HUES48 (cell line): ENCODE data around the gene PTPRF.

Source experiments
- H3K27ac ChIP-seq: one replicate; pipeline ENCODE4 v1.7.0; 2013; ENCODE audit warnings: low read depth, low read length, inconsistent platforms
- H3K27me3 ChIP-seq: 2 replicates; pipeline ENCODE4 v1.6.1; 2013; ENCODE audit warnings: mild to moderate bottlenecking, low read length; ENCODE audit not compliant: control insufficient read depth, insufficient read depth
- H3K36me3 ChIP-seq: 2 replicates; pipeline ENCODE4 v1.6.1; 2013; ENCODE audit warnings: low read length; ENCODE audit not compliant: control insufficient read depth, insufficient read depth
- H3K4me1 ChIP-seq: 2 replicates; pipeline ENCODE4 v1.6.1; 2013; ENCODE audit warnings: mild to moderate bottlenecking, low read length; ENCODE audit not compliant: control insufficient read depth, insufficient read depth
- H3K4me3 ChIP-seq: 2 replicates; pipeline ENCODE4 v1.5.1; 2013; ENCODE audit warnings: mild to moderate bottlenecking, low read depth, low read length
- H3K9ac ChIP-seq: 2 replicates; pipeline ENCODE4 v1.6.1; 2013; ENCODE audit warnings: mild to moderate bottlenecking, low read depth, low read length, moderate library complexity
- H3K9me3 ChIP-seq: 2 replicates; pipeline ENCODE4 v1.6.1; 2013; ENCODE audit warnings: low read length; ENCODE audit not compliant: control insufficient read depth, insufficient read depth

Gene PTPRF

GRCh38 chr1:43570715-43571114 lies 40.0 kb downstream of the PTPRF start:
- no peaks in the 10 kb centered on the region for H3K9me3 ChIP-seq
- H3K27me3 ChIP-seq: no peaks in the 10 kb centered on the region
- no peak overlapping the region for H3K4me3 ChIP-seq
- peaks cover 53% of the 10 kb centered on the region for H3K36me3 ChIP-seq
- H3K9ac ChIP-seq: no peak overlapping the region
- no peak overlapping the region for H3K27ac ChIP-seq
- H3K4me1 ChIP-seq: no peaks in the 10 kb centered on the region; the same call in 1 of the 2 replicates

GRCh38 chr1:43572084-43572483 lies 41.4 kb downstream of the PTPRF start:
- Histone ChIP-seq H3K27me3 (no peaks in the 10 kb centered on the region), H3K4me3 (no peak overlapping the region), H3K27ac (no peak overlapping the region), H3K4me1 (no peaks in the 10 kb centered on the region; the same call in 1 of the 2 replicates), H3K9ac (no peak overlapping the region), H3K36me3 (peaks cover 62% of the 10 kb centered on the region), H3K9me3 (no peaks in the 10 kb centered on the region)

GRCh38 chr1:43572538-43572937 lies 41.9 kb downstream of the PTPRF start:
- no peaks in the 10 kb centered on the region for H3K9me3 ChIP-seq
- H3K4me1 ChIP-seq: no peaks in the 10 kb centered on the region; the same call in 1 of the 2 replicates
- no peak overlapping the region for H3K4me3 ChIP-seq
- no peak overlapping the region for H3K9ac ChIP-seq
- no peaks in the 10 kb centered on the region for H3K27me3 ChIP-seq
- H3K36me3 ChIP-seq: peaks cover 65% of the 10 kb centered on the region
- no peak overlapping the region for H3K27ac ChIP-seq

- H3K27ac ChIP-seq: no peak overlapping the region
- peaks cover 65% of the 10 kb centered on the region for H3K36me3 ChIP-seq
- H3K9ac ChIP-seq: no peak overlapping the region
- no peaks in the 10 kb centered on the region for H3K27me3 ChIP-seq
- H3K9me3 ChIP-seq: no peaks in the 10 kb centered on the region
- H3K4me1 ChIP-seq: no peaks in the 10 kb centered on the region; the same call in 1 of the 2 replicates
- H3K4me3 ChIP-seq: no peak overlapping the region
Observed at GRCh38 chr1:43573066-43573800, 42.5 kb downstream of the PTPRF start.

- peaks cover 73% of the 10 kb centered on the region for H3K36me3 ChIP-seq
- no peak overlapping the region for H3K9ac ChIP-seq
- H3K27me3 ChIP-seq: no peaks in the 10 kb centered on the region
- no peak overlapping the region for H3K4me3 ChIP-seq
- no peaks in the 10 kb centered on the region for H3K9me3 ChIP-seq
- H3K4me1 ChIP-seq: no peaks in the 10 kb centered on the region; the same call in 1 of the 2 replicates
- no peak overlapping the region for H3K27ac ChIP-seq
Observed at GRCh38 chr1:43576521-43576920, 45.8 kb downstream of the PTPRF start.

- no peaks in the 10 kb centered on the region for H3K9me3 ChIP-seq
Observed at GRCh38 chr1:43577655-43578542, 47.2 kb downstream of the PTPRF start.

GRCh38 chr1:43580039-43580438 lies 49.4 kb downstream of the PTPRF start:
- H3K36me3 ChIP-seq: peaks cover 69% of the 10 kb centered on the region
- no peak overlapping the region for H3K4me3 ChIP-seq
- no peaks in the 10 kb centered on the region for H3K9me3 ChIP-seq
- H3K27ac ChIP-seq: no peak overlapping the region
- no peak overlapping the region for H3K9ac ChIP-seq
- H3K27me3 ChIP-seq: no peaks in the 10 kb centered on the region
- no peaks in the 10 kb centered on the region; the same call in 1 of the 2 replicates for H3K4me1 ChIP-seq

More at GRCh38 chr1:43577655-43578542, 47.2 kb downstream of the PTPRF start:
- H3K9ac ChIP-seq: no peak overlapping the region
- no peak overlapping the region for H3K27ac ChIP-seq
- peaks cover 70% of the 10 kb centered on the region for H3K36me3 ChIP-seq
- H3K27me3 ChIP-seq: no peaks in the 10 kb centered on the region
- no peaks in the 10 kb centered on the region; the same call in 1 of the 2 replicates for H3K4me1 ChIP-seq
- no peak overlapping the region for H3K4me3 ChIP-seq

GRCh38 chr1:43582162-43582566 lies 51.5 kb downstream of the PTPRF start:
- H3K9ac ChIP-seq: no peak overlapping the region
- no peaks in the 10 kb centered on the region for H3K9me3 ChIP-seq
- H3K4me3 ChIP-seq: no peak overlapping the region
- H3K27me3 ChIP-seq: no peaks in the 10 kb centered on the region
- H3K4me1 ChIP-seq: no peaks in the 10 kb centered on the region
- H3K36me3 ChIP-seq: peaks cover 65% of the 10 kb centered on the region
- no peak overlapping the region for H3K27ac ChIP-seq

- Histone ChIP-seq H3K9ac (no peak overlapping the region), H3K27me3 (no peaks in the 10 kb centered on the region), H3K4me1 (no peaks in the 10 kb centered on the region), H3K4me3 (no peak overlapping the region), H3K27ac (no peak overlapping the region), H3K36me3 (peaks cover 65% of the 10 kb centered on the region), H3K9me3 (no peaks in the 10 kb centered on the region)
Observed at GRCh38 chr1:43583058-43583457, 52.4 kb downstream of the PTPRF start.

GRCh38 chr1:43584204-43584603 lies 53.5 kb downstream of the PTPRF start:
- Histone ChIP-seq H3K9me3 (no peaks in the 10 kb centered on the region), H3K36me3 (peaks cover 66% of the 10 kb centered on the region), H3K4me1 (no peaks in the 10 kb centered on the region), H3K27ac (no peak overlapping the region), H3K4me3 (no peak overlapping the region), H3K27me3 (no peaks in the 10 kb centered on the region), H3K9ac (no peak overlapping the region)

- Histone ChIP-seq H3K36me3 (peaks cover 66% of the 10 kb centered on the region), H3K27me3 (no peaks in the 10 kb centered on the region), H3K4me1 (no peaks in the 10 kb centered on the region), H3K9ac (no peak overlapping the region), H3K9me3 (no peaks in the 10 kb centered on the region), H3K27ac (no peak overlapping the region), H3K4me3 (no peak overlapping the region)
Observed at GRCh38 chr1:43585557-43585956, 54.9 kb downstream of the PTPRF start.
